B cell (primary cell): ENCODE data around the gene FCHO2. TPM values are rescaled to one million over a fixed set of nuclear protein-coding genes. Genes with fewer than 3 reads are reported as not detected.
"Not testable (repeated sequence)": the region's sequence is repeated elsewhere in the genome, so short reads cannot be mapped to it uniquely, and the experiment has no call there.

Source experiments
- ATAC-seq: fragments of 200-7000 bp; cut with Tn5 transposase; one replicate; pipeline ENCODE4 v1.10.0; 2021; ENCODE audit warnings: low read depth, mild to moderate bottlenecking, moderate number of reproducible peaks, moderate library complexity
- CTCF ChIA-PET: fragments of 350-600 bp; sonication (Branson Sonifier 250); formaldehyde crosslinking; loops from one replicate; lab custom pipeline; 2021; ENCODE audit warnings: antibody characterized with exemption, inconsistent platforms; lab: Charles Lee
- POLR2A ChIA-PET: fragments of 350-600 bp; sonication (Branson Sonifier 250); formaldehyde crosslinking; loops from one replicate; lab custom pipeline; 2021; ENCODE audit warnings: antibody characterized with exemption; lab: Charles Lee
- DNase-seq: peaks from one replicate; pipeline ENCODE4 v3.0.0; 2013
- H2AFZ ChIP-seq: 2 replicates; pipeline ENCODE4 v1.6.1; 2012; ENCODE audit warnings: mild to moderate bottlenecking, low read depth, low read length; ENCODE audit not compliant: insufficient read depth, poor library complexity, severe bottlenecking
- H3K27ac ChIP-seq, 2 donors: 1 replicate in 1 of 2; 2 replicates in 1 of 2; pipeline ENCODE4 v1.5.1; 2012 to 2013; ENCODE audit warnings: low read length in 2 of 2, mild to moderate bottlenecking in 2 of 2, moderate library complexity in 1 of 2
- H3K27me3 ChIP-seq, 4 experiments: fragments of 200-600 bp in 1 of 4; sonication (generic) in 1 of 4; replicated peaks in 1 of 4; 1 replicate in 2 of 4; 2 replicates in 2 of 4; pipeline versions ENCODE4 v1.6.1 to v1.7.0; 2013 to 2016; ENCODE audit warnings: low read length in 3 of 4, mild to moderate bottlenecking in 2 of 4, mixed read lengths in 1 of 4, moderate library complexity in 1 of 4; ENCODE audit not compliant: insufficient read depth in 4 of 4, control insufficient read depth in 3 of 4; ENCODE audit errors: control extremely low read depth in 1 of 4
- H3K36me3 ChIP-seq, 2 experiments: replicated peaks in 1 of 2; 1 replicate in 1 of 2; 2 replicates in 1 of 2; pipeline versions ENCODE4 v1.6.1 to v1.7.1; 2013; ENCODE audit warnings: low read length in 1 of 2; ENCODE audit not compliant: insufficient read depth in 2 of 2, control insufficient read depth in 1 of 2; ENCODE audit errors: control extremely low read depth in 1 of 2, extremely low read depth in 1 of 2
- H3K4me1 ChIP-seq, 2 donors: fragments of 200-600 bp in 1 of 2; sonication (generic) in 1 of 2; 1 replicate in 1 of 2; 2 replicates in 1 of 2; pipeline versions ENCODE4 v1.5.1 to v1.6.1; 2013 to 2017; ENCODE audit warnings: low read length in 2 of 2; ENCODE audit not compliant: control insufficient read depth in 2 of 2, insufficient read depth in 2 of 2
- H3K4me2 ChIP-seq: replicated peaks from 2 replicates; pipeline ENCODE3; 2012; ENCODE audit warnings: mild to moderate bottlenecking, low read depth, low read length; ENCODE audit not compliant: poor library complexity, severe bottlenecking
- H3K4me3 ChIP-seq, 5 experiments: fragments of 200-600 bp in 1 of 5; sonication (generic) in 1 of 5; 1 replicate in 3 of 5; 2 replicates in 2 of 5; pipeline versions ENCODE4 v1.5.1 to v1.7.0; 2011 to 2016; ENCODE audit warnings: low read length in 4 of 5, mild to moderate bottlenecking in 4 of 5, low read depth in 2 of 5, control low read depth in 1 of 5, moderate library complexity in 1 of 5; ENCODE audit not compliant: insufficient read depth in 1 of 5; ENCODE audit errors: control extremely low read depth in 1 of 5, extremely low read depth in 1 of 5
- H3K79me2 ChIP-seq: fragments of 200-600 bp; sonication (generic); one replicate; pipeline ENCODE4 v1.6.0; 2016; ENCODE audit warnings: low read length; ENCODE audit not compliant: control insufficient read depth, insufficient read depth
- H3K9ac ChIP-seq: fragments of 200-600 bp; sonication (generic); 2 replicates; pipeline ENCODE4 v1.6.1; 2017; ENCODE audit warnings: mild to moderate bottlenecking, low read length, moderate library complexity
- H3K9me3 ChIP-seq, 3 donors: one replicate each; pipeline versions ENCODE4 v1.6.1 to v1.7.1; 2013; ENCODE audit warnings: low read length in 2 of 3; ENCODE audit not compliant: control insufficient read depth in 2 of 3, insufficient read depth in 1 of 3; ENCODE audit errors: control extremely low read depth in 1 of 3
- H4K20me1 ChIP-seq: 2 replicates; pipeline ENCODE4 v1.6.0; 2012; ENCODE audit warnings: mild to moderate bottlenecking, low read length; ENCODE audit not compliant: insufficient read depth, control insufficient read depth, poor library complexity, severe bottlenecking
- H3K27ac Mint-ChIP-seq: one replicate; pipeline ENCODE4 v1.8.0; 2021; ENCODE audit warnings: mixed read lengths
- H3K27me3 Mint-ChIP-seq: one replicate; pipeline ENCODE4 v1.8.0; 2021; ENCODE audit warnings: mixed read lengths
- H3K4me1 Mint-ChIP-seq: one replicate; pipeline ENCODE4 v1.8.0; 2021; ENCODE audit warnings: mixed read lengths
- H3K4me3 Mint-ChIP-seq: one replicate; pipeline ENCODE4 v1.8.0; 2021; ENCODE audit warnings: mixed read lengths
- H3K9me3 Mint-ChIP-seq: one replicate; pipeline ENCODE4 v1.8.0; 2022; ENCODE audit warnings: mixed read lengths; ENCODE audit not compliant: insufficient read depth
- EZH2 ChIP-seq: IDR thresholded peaks from 2 replicates; pipeline ENCODE4 v1.6.1; 2012; ENCODE audit warnings: borderline replicate concordance, low read depth, mild to moderate bottlenecking, moderate library complexity, low read length; ENCODE audit not compliant: insufficient read depth, poor library complexity, severe bottlenecking
- WGBS: methylation state at CpG from one replicate; pipeline ENCODE4 v1.1.5; 2013; ENCODE audit warnings: missing lambda C conversion rate; ENCODE audit not compliant: insufficient coverage; 5-methylcytosine and 5-hydroxymethylcytosine counted together
- intact Hi-C: fragments of 100-400 bp; cut with micrococcal nuclease; formaldehyde crosslinking; loops from one replicate; pipeline ENCODE4 v1.10.0; 2022
- polyA plus RNA-seq: library from polyadenylated mRNA; depleted of rRNA; stranded (reverse); fragments of >200 nt; gene quantifications from 2 replicates; pipeline ENCODE4 v1.2.3, GENCODE V29; 2012
- total RNA-seq, 2 donors: library from RNA; stranded (reverse); fragments of 120-200 nt in 1 of 2; gene quantifications; 1 replicate in 1 of 2; 2 replicates in 1 of 2; pipeline versions ENCODE4 v1.2.3 to v1.2.4, GENCODE V29; 2013 to 2022
- TF ChIP-seq, protein P1 (sequence below): fragments of 200-600 bp; IDR thresholded peaks from one replicate; pipeline ENCODE4 v1.8.0; 2022; ENCODE audit warnings: antibody characterized with exemption, mild to moderate bottlenecking

FCHO2 gene
- total and polyA plus RNA-seq, 2 donors (not counting 1 experiment from before 2014, with no cell fraction given), result 1.5 to 11.0 TPM

DNA sequence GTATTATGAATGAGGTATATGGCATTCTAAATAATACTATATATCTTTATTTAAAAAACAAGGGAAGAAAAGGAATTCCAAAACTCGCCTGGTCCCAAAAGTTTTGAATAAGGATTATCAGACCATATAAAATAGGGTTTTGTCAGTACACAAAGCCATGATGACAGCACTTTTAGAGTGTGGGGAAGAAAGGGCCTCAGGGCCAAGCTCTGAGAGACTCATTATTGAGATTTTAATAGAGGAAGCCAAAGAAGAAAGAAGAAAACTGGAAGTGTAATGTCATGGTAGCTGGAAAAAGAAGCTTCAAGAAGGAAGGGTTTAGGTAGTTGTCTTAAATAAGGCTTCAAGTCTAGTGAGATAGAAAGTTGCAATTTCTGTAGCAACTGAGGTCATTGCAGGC, 53.0 kb downstream of the FCHO2 start:
- Mint-ChIP-seq H3K27ac (no peak overlapping the region), H3K4me1 (no peaks in the 10 kb centered on the region), H3K9me3 (no peaks in the 10 kb centered on the region), H3K27me3 (no peaks in the 10 kb centered on the region), H3K4me3 (no peak overlapping the region)
- Histone ChIP-seq H3K27ac (no peak overlapping the region), H3K9me3 (no peaks in the 10 kb centered on the region), H4K20me1 (no peaks in the 10 kb centered on the region), H3K4me2 (no peak overlapping the region), H3K4me1 (no peaks in the 10 kb centered on the region), H3K4me3 (no peak overlapping the region), H3K27me3 (no peaks in the 10 kb centered on the region), H3K9ac (no peak overlapping the region), H3K36me3 (no peaks in the 10 kb centered on the region), H2AFZ (no peak overlapping the region), H3K79me2 (no peaks in the 10 kb centered on the region)
- ChIA-PET POLR2A (no interaction called here), CTCF (no interaction called here)
- TF ChIP-seq, protein P1, sequence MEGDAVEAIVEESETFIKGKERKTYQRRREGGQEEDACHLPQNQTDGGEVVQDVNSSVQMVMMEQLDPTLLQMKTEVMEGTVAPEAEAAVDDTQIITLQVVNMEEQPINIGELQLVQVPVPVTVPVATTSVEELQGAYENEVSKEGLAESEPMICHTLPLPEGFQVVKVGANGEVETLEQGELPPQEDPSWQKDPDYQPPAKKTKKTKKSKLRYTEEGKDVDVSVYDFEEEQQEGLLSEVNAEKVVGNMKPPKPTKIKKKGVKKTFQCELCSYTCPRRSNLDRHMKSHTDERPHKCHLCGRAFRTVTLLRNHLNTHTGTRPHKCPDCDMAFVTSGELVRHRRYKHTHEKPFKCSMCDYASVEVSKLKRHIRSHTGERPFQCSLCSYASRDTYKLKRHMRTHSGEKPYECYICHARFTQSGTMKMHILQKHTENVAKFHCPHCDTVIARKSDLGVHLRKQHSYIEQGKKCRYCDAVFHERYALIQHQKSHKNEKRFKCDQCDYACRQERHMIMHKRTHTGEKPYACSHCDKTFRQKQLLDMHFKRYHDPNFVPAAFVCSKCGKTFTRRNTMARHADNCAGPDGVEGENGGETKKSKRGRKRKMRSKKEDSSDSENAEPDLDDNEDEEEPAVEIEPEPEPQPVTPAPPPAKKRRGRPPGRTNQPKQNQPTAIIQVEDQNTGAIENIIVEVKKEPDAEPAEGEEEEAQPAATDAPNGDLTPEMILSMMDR, result no peak
- TF ChIP-seq EZH2, result no peak
- DNase-seq (no peak), ATAC-seq (no peak)
- intact Hi-C loops, result no loop called here
- no CpG with 5 or more reads among the region's 1 CpG for WGBS

DNA sequence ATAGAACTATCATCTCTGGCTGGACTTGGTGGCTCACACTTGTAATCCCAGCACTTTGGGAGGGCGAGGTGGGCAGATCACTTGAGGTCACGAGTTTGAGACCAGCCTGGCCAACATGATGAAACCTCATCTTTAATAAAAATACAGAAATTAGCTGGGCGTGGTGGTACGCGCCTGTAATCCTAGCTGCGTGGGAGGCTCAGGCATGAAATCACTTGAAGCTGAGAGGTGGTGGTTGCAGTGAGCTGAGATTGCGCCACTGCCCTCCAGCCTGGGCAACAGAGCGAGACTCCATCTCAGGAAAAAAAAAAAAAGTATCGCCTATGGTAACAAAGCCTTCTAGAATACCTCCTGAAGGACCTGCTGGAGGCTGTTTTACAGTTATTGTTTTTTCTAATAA, 55.8 kb downstream of the FCHO2 start:
- H3K36me3 ChIP-seq, H3K4me3 ChIP-seq, H3K4me2 ChIP-seq, H3K27ac ChIP-seq, CTCF ChIA-PET, H3K27me3 Mint-ChIP-seq, H3K4me1 Mint-ChIP-seq, H3K4me3 Mint-ChIP-seq, H3K9me3 Mint-ChIP-seq, H2AFZ ChIP-seq, H4K20me1 ChIP-seq, POLR2A ChIA-PET, intact Hi-C loops, H3K27me3 ChIP-seq, ATAC-seq, H3K79me2 ChIP-seq, H3K27ac Mint-ChIP-seq, H3K9ac ChIP-seq, H3K4me1 ChIP-seq, H3K9me3 ChIP-seq, DNase-seq: not testable (repeated sequence)
- 98% methylated on average over 5 of the region's 9 CpGs for WGBS
